ENCODE measurements around the gene ATP5F1A.

GRCh38 chr18:46079336-46079735 lies 18.8 kb downstream of the ATP5F1A start:
- TF ChIP-seq RAD21 (IDR thresholded peaks at IDR 0.05; ENCODE audit: low read depth), result no peak
- TF ChIP-seq TAF1 (IDR thresholded peaks at IDR 0.05; ENCODE audit: low read depth), result no peak
- no peak for TF ChIP-seq EP300 (IDR thresholded peaks at IDR 0.05; ENCODE audit: borderline replicate concordance)
- no peak for TF ChIP-seq CEBPB (IDR thresholded peaks at IDR 0.05)
- no peak for TF ChIP-seq MAX (IDR thresholded peaks at IDR 0.05)
- TF ChIP-seq FOXM1 (IDR thresholded peaks at IDR 0.05; ENCODE audit: borderline replicate concordance, low read depth), result no peak
- no peak for TF ChIP-seq USF1 (IDR thresholded peaks at IDR 0.05)
- no peak for TF ChIP-seq CREB1 (IDR thresholded peaks at IDR 0.05; ENCODE audit: low read depth)
- no peak for TF ChIP-seq NFIC (IDR thresholded peaks at IDR 0.05)
- TF ChIP-seq TEAD4 (IDR thresholded peaks at IDR 0.05), result no peak
- TF ChIP-seq YY1 (IDR thresholded peaks at IDR 0.05; ENCODE audit: low read depth), result no peak
- TF ChIP-seq REST (IDR thresholded peaks at IDR 0.05; ENCODE audit: low read depth), result no peak
- no peak for TF ChIP-seq EGR1 (IDR thresholded peaks at IDR 0.05)
